NCI-H226 (cell line): ENCODE measurements around the gene CD99.
"Not testable (repeated sequence)": the region's sequence is repeated elsewhere in the genome, so short reads cannot be mapped to it uniquely, and the experiment has no call there.

Source experiments
- DNase-seq: peaks from one replicate; pipeline ENCODE4 v3.0.0-alpha.2; 2015

The CD99 gene

GRCh38 chrX:2780472-2781225 lies 89.6 kb downstream of the CD99 start:
- DNase-seq = not testable (repeated sequence)

- DNase-seq = no peak
Observed at GRCh38 chrX:2781226-2781571, 90.1 kb downstream of the CD99 start.

- DNase-seq = no peak
Observed at GRCh38 chrX:2781698-2782097, 90.6 kb downstream of the CD99 start.

- DNase-seq = no peak
Observed at GRCh38 chrX:2782171-2782570, 91.1 kb downstream of the CD99 start.

- DNase-seq = no peak
Observed at GRCh38 chrX:2782778-2783177, 91.7 kb downstream of the CD99 start.

- DNase-seq = no peak
Observed at GRCh38 chrX:2784026-2784425, 92.9 kb downstream of the CD99 start.

GRCh38 chrX:2785538-2785937 lies 94.4 kb downstream of the CD99 start:
- no peak for DNase-seq

GRCh38 chrX:2788980-2789379 lies 97.9 kb downstream of the CD99 start:
- DNase-seq = no peak

- DNase-seq = no peak
Observed at GRCh38 chrX:2789569-2789968, 98.5 kb downstream of the CD99 start.
